ENCODE measurements around the gene ERGIC1. TPM values are rescaled to one million over a fixed set of nuclear protein-coding genes. Genes with fewer than 3 reads are reported as not detected.

ERGIC1 gene
- total and polyA plus RNA-seq, 10 of the 15 experiments (the other 5 are each of a cell fraction or from before 2014, with no cell fraction given), result 8.8 to 104 (median 76.3) TPM

DNA sequence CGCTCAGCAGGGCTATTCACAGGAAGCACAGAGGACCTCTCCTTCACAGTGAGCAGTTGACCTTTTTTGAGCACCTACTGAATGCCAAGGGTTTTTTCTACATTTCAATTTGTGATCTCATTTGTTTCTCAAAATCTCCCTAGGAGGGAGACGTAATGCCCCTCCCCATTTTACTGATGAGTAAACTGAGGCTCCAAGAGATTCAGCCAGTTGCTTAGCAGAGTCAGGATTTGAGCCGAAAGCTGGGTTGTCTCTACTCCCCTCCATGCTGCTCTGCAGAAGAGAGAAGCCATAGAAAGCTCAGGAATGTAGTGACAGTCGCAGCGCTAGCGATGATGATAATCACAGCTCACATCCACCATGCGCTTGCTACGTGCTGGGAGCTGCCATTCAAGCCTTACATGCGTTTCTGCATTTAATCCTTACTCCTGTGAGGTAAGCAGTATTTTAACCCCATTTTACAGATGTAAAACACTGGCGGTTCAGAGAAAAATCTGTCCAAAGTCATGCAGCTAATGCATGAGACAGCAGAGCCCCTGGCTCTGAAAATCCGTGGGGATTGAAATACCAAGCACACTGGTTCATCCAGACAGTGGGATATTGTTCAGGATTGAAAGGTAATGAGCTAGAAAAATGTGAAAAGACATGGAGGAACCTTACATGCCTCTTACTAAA is 33.8 kb downstream of the ERGIC1 start:
- no peak overlapping the region for H2AFZ ChIP-seq (ENCODE audit: control insufficient read depth, low read depth, low read length)
- RAD21 ChIA-PET (ENCODE audit: unreplicated experiment), result no interaction called here
- H3K4me2 ChIP-seq (ENCODE audit: control insufficient read depth, insufficient read depth), result no peak overlapping the region
- in situ Hi-C loops (cut with MboI), result no loop called here
- ATAC-seq, result no peak
- DNase-seq (ENCODE audit: low read depth, low spot score), result no peak
- no TSS peak for BruUV-seq (replicated peaks)
- SMC1A ChIA-PET (ENCODE audit: uncharacterized antibody, unreplicated experiment), result interaction anchor here (0.6 kb wide), 1 partner anchor 96 kb away, joined by 6 read pairs; no protein-coding TSS in a partner anchor
- peaks cover 3% of the 10 kb centered on the region; the same call in 1 of the 2 replicates for H3K4me1 ChIP-seq (ENCODE audit: control insufficient read depth, insufficient read depth, low read length)
- no peak overlapping the region for H3K4me3 ChIP-seq
- no peaks in the 10 kb centered on the region; the same call in 1 of the 2 replicates for H4K20me1 ChIP-seq (ENCODE audit: control insufficient read depth, insufficient read depth)
- peaks cover 0 to 4% of the 10 kb centered on the region in 2 experiments; a peak in 1 of 4 replicates for H3K36me3 ChIP-seq (ENCODE audit: control insufficient read depth in 2 of 2, insufficient read depth in 2 of 2, low read length in 1 of 2)
- no peak for FAIRE-seq
- H3K27ac ChIP-seq (ENCODE audit: control insufficient read depth, insufficient read depth), result no peak overlapping the region
- POLR2A ChIA-PET, result no interaction called here
- intact Hi-C loops (cut with micrococcal nuclease; ENCODE audit: unreplicated experiment), result no loop called here
- peaks cover 2% of the 10 kb centered on the region for H3K79me2 ChIP-seq (ENCODE audit: control insufficient read depth, insufficient read depth, low read length)
- H3K27me3 ChIP-seq (replicated peaks in 1 of 2; ENCODE audit: control insufficient read depth in 2 of 2, insufficient read depth in 2 of 2, low read length in 1 of 2), result no peaks in the 10 kb centered on the region
- CTCF ChIA-PET, result interaction anchor here (0.9 kb wide), 1 partner anchor 153 kb away, joined by 4 read pairs; no protein-coding TSS in a partner anchor
- H3K9me3 ChIP-seq (replicated peaks; ENCODE audit: control insufficient read depth, insufficient read depth, low read length), result no peaks in the 10 kb centered on the region
- 78% methylated on average over 11 of the region's 11 CpGs for WGBS (ENCODE audit: insufficient coverage, insufficient replicate concordance, low lambda C conversion rate, missing lambda C conversion rate)
- H3K9ac ChIP-seq (ENCODE audit: control insufficient read depth, insufficient read depth, low read length), result no peak overlapping the region
- TF ChIP-seq, protein P1, sequence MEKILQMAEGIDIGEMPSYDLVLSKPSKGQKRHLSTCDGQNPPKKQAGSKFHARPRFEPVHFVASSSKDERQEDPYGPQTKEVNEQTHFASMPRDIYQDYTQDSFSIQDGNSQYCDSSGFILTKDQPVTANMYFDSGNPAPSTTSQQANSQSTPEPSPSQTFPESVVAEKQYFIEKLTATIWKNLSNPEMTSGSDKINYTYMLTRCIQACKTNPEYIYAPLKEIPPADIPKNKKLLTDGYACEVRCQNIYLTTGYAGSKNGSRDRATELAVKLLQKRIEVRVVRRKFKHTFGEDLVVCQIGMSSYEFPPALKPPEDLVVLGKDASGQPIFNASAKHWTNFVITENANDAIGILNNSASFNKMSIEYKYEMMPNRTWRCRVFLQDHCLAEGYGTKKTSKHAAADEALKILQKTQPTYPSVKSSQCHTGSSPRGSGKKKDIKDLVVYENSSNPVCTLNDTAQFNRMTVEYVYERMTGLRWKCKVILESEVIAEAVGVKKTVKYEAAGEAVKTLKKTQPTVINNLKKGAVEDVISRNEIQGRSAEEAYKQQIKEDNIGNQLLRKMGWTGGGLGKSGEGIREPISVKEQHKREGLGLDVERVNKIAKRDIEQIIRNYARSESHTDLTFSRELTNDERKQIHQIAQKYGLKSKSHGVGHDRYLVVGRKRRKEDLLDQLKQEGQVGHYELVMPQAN (conservative IDR thresholded peaks at IDR 0.05), result no peak
- TF ChIP-seq, protein P2, sequence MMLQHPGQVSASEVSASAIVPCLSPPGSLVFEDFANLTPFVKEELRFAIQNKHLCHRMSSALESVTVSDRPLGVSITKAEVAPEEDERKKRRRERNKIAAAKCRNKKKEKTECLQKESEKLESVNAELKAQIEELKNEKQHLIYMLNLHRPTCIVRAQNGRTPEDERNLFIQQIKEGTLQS (IDR thresholded peaks at IDR 0.05; ENCODE audit: borderline replicate concordance, extremely low read depth, low read depth, low read length), result no peak
- TF ChIP-seq HCFC1 (IDR thresholded peaks at IDR 0.05; ENCODE audit: low read length), result no peak
- no peak for TF ChIP-seq CBX3 (IDR thresholded peaks at IDR 0.05; ENCODE audit: borderline replicate concordance, low read depth)
- no peak for TF ChIP-seq MYC (IDR thresholded peaks at IDR 0.05; ENCODE audit: insufficient read depth, insufficient read length, insufficient replicate concordance, low read length, severe bottlenecking)
- TF ChIP-seq SUZ12 (IDR thresholded peaks at IDR 0.05; ENCODE audit: unreplicated experiment), result no peak
- no peak for TF ChIP-seq ZNF384 (IDR thresholded peaks at IDR 0.05; ENCODE audit: borderline replicate concordance, low read depth, low read length)
- no peak for TF ChIP-seq MYB (IDR thresholded peaks at IDR 0.05; ENCODE audit: borderline replicate concordance, low read depth, low read length)
- TF ChIP-seq SMC3 (IDR thresholded peaks at IDR 0.05; ENCODE audit: borderline replicate concordance, low read length), result no peak
- no peak for TF ChIP-seq CHD4 (IDR thresholded peaks at IDR 0.05)
- TF ChIP-seq ZNF217 (IDR thresholded peaks at IDR 0.05), result no peak
- no peak for TF ChIP-seq KDM1A (IDR thresholded peaks at IDR 0.05; ENCODE audit: borderline replicate concordance)
- no peak for TF ChIP-seq RFX5 (IDR thresholded peaks at IDR 0.05; ENCODE audit: low read depth, low read length)
- no peak for TF ChIP-seq NFIC (IDR thresholded peaks at IDR 0.05; ENCODE audit: low read depth, low read length)
- no peak for TF ChIP-seq TARDBP (IDR thresholded peaks at IDR 0.05; ENCODE audit: borderline replicate concordance)
- no peak for TF ChIP-seq NR2C1 (IDR thresholded peaks at IDR 0.05)
- no peak for TF ChIP-seq MXI1 (IDR thresholded peaks at IDR 0.05; ENCODE audit: low read depth, low read length)
